ENCODE data around the gene KCNH1. TPM values are rescaled to one million over a fixed set of nuclear protein-coding genes. Genes with fewer than 3 reads are reported as not detected.

The KCNH1 gene
- total and polyA plus RNA-seq, 2 experiments from 2014 or later = 0.03 to 0.17 TPM

GRCh38 chr1:210830034-210831028 lies 303.6 kb downstream of the KCNH1 start:
- H3K36me3 ChIP-seq (replicated peaks; ENCODE audit: insufficient read depth, low read depth) = no peaks in the 10 kb centered on the region
- H3K27ac ChIP-seq = no peak overlapping the region
- H2AFZ ChIP-seq = no peak overlapping the region
- H3K4me1 ChIP-seq (ENCODE audit: insufficient read depth) = no peaks in the 10 kb centered on the region
- no peaks in the 10 kb centered on the region for H4K20me1 ChIP-seq (ENCODE audit: insufficient read depth, poor library complexity, severe bottlenecking)
- no peaks in the 10 kb centered on the region for H3K79me2 ChIP-seq
- H3K4me2 ChIP-seq = no peak overlapping the region
- no peak for DNase-seq (ENCODE audit: low spot score)
- WGBS (ENCODE audit: low lambda C conversion rate, missing lambda C conversion rate) = 71% methylated on average over 6 of the region's 6 CpGs
- H3K27me3 ChIP-seq = no peaks in the 10 kb centered on the region
- no peaks in the 10 kb centered on the region for H3K9me2 ChIP-seq (replicated peaks; ENCODE audit: insufficient read depth)
- TF ChIP-seq EZH2phosphoT487 (IDR thresholded peaks at IDR 0.05; ENCODE audit: low read depth, severe bottlenecking, unreplicated experiment) = no peak
- no peak for TF ChIP-seq CTCF (IDR thresholded peaks at IDR 0.05; ENCODE audit: poor library complexity)
- no peak for TF ChIP-seq EZH2 (IDR thresholded peaks at IDR 0.05; ENCODE audit: borderline replicate concordance)
- no peaks in the 10 kb centered on the region for H3K9me3 ChIP-seq (ENCODE audit: low read depth)
- H3K4me3 ChIP-seq = no peak overlapping the region

GRCh38 chr1:210828996-210829596 lies 304.9 kb downstream of the KCNH1 start:
- no peak overlapping the region for H3K27ac ChIP-seq
- no peaks in the 10 kb centered on the region for H3K36me3 ChIP-seq (replicated peaks; ENCODE audit: insufficient read depth, low read depth)
- no peaks in the 10 kb centered on the region for H3K79me2 ChIP-seq
- H3K27me3 ChIP-seq = no peaks in the 10 kb centered on the region
- 92% methylated on average over 4 of the region's 4 CpGs for WGBS (ENCODE audit: low lambda C conversion rate, missing lambda C conversion rate)
- no peak for DNase-seq (ENCODE audit: low spot score)
- TF ChIP-seq EZH2 (IDR thresholded peaks at IDR 0.05; ENCODE audit: borderline replicate concordance) (no peak), CTCF (IDR thresholded peaks at IDR 0.05; ENCODE audit: poor library complexity) (no peak), EZH2phosphoT487 (IDR thresholded peaks at IDR 0.05; ENCODE audit: low read depth, severe bottlenecking, unreplicated experiment) (no peak)
- no peaks in the 10 kb centered on the region for H4K20me1 ChIP-seq (ENCODE audit: insufficient read depth, poor library complexity, severe bottlenecking)
- H3K9me2 ChIP-seq (replicated peaks; ENCODE audit: insufficient read depth) = no peaks in the 10 kb centered on the region
- no peak overlapping the region for H3K4me3 ChIP-seq
- H3K4me1 ChIP-seq (ENCODE audit: insufficient read depth) = no peaks in the 10 kb centered on the region
- H2AFZ ChIP-seq = no peak overlapping the region
- H3K9me3 ChIP-seq (ENCODE audit: low read depth) = no peaks in the 10 kb centered on the region
- no peak overlapping the region for H3K4me2 ChIP-seq

GRCh38 chr1:210827481-210827880 lies 306.5 kb downstream of the KCNH1 start:
- Histone ChIP-seq H4K20me1 (ENCODE audit: insufficient read depth, poor library complexity, severe bottlenecking) (no peaks in the 10 kb centered on the region), H3K4me1 (ENCODE audit: insufficient read depth) (no peaks in the 10 kb centered on the region), H3K36me3 (replicated peaks; ENCODE audit: insufficient read depth, low read depth) (no peaks in the 10 kb centered on the region), H3K4me3 (no peak overlapping the region), H3K79me2 (no peaks in the 10 kb centered on the region), H3K9me3 (ENCODE audit: low read depth) (no peaks in the 10 kb centered on the region), H2AFZ (no peak overlapping the region), H3K4me2 (no peak overlapping the region), H3K9me2 (replicated peaks; ENCODE audit: insufficient read depth) (no peaks in the 10 kb centered on the region), H3K27ac (no peak overlapping the region), H3K27me3 (no peaks in the 10 kb centered on the region)
- no peak for DNase-seq (ENCODE audit: low spot score)
- TF ChIP-seq EZH2phosphoT487 (IDR thresholded peaks at IDR 0.05; ENCODE audit: low read depth, severe bottlenecking, unreplicated experiment) (no peak), EZH2 (IDR thresholded peaks at IDR 0.05; ENCODE audit: borderline replicate concordance) (no peak), CTCF (IDR thresholded peaks at IDR 0.05; ENCODE audit: poor library complexity) (no peak)
